ENCODE data around the gene OXER1. TPM values are rescaled to one million over a fixed set of nuclear protein-coding genes. Genes with fewer than 3 reads are reported as not detected.

The OXER1 gene
- total and polyA plus RNA-seq, 2 of the 13 experiments (the other 11 are each of a cell fraction or from before 2014, with no cell fraction given) = 8.0 to 9.0 TPM

DNA sequence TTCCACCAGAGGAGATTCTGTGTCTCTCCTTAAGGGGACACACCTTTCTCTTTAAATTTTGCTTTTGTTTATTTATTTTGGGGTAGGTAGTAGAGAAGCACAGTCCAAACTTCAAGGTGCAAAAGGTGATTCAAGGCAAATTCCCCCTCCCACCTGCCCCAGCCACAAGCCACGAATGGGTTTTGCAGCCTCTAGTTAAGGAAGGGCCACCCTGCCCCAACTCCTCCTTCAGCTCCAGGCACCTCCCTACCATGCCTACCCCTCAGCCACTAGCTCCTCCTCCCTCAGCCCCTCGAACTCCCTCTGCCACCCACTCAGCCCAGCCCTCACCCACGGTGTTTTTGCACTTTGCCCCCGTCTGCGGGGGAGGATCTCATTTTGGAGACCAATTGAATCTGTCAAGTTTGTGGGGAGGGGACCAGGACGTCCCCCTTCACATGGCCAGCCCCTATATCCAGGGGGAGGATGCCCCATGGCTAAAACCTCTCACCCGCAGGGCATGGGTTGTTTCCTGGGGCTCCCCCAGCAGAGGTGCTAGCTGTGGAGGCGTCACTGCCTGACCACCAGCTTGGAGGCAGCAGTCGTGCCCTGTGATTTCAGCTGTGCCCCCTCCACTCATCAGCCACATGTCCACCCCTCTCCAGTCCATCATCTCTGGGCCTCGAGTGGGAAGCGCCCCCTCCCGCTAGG is 24.0 kb upstream of the OXER1 start (continued):
- TF ChIP-seq, protein P1, sequence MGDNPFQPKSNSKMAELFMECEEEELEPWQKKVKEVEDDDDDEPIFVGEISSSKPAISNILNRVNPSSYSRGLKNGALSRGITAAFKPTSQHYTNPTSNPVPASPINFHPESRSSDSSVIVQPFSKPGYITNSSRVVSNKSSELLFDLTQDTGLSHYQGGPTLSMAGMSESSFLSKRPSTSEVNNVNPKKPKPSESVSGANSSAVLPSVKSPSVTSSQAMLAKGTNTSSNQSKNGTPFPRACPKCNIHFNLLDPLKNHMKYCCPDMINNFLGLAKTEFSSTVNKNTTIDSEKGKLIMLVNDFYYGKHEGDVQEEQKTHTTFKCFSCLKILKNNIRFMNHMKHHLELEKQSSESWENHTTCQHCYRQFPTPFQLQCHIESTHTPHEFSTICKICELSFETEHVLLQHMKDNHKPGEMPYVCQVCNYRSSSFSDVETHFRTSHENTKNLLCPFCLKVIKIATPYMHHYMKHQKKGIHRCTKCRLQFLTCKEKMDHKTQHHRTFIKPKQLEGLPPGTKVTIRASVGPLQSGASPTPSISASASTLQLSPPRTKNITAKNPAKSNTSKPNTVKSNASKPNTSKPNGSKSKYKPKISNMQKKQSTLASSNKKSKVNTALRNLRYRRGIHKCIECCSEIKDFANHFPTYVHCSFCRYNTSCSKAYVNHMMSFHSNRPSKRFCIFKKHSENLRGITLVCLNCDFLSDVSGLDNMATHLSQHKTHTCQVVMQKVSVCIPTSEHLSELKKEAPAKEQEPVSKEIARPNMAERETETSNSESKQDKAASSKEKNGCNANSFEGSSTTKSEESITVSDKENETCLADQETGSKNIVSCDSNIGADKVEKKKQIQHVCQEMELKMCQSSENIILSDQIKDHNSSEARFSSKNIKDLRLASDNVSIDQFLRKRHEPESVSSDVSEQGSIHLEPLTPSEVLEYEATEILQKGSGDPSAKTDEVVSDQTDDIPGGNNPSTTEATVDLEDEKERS (CRISPR knock-in tag; IDR thresholded peaks at IDR 0.05) = no peak
- TF ChIP-seq ZNF329 (CRISPR knock-in tag; IDR thresholded peaks at IDR 0.05; ENCODE audit: low read depth) (no peak), ESRRA (CRISPR knock-in tag; IDR thresholded peaks at IDR 0.05; ENCODE audit: low read depth) (peak; percentile 71; the same call in 1 of the 2 replicates), ASH2L (IDR thresholded peaks at IDR 0.05; ENCODE audit: insufficient read length, low read depth, low read length) (peak; percentile 67), ZNF331 (CRISPR knock-in tag; IDR thresholded peaks at IDR 0.05) (no peak), LBX2 (CRISPR knock-in tag; IDR thresholded peaks at IDR 0.05; ENCODE audit: borderline replicate concordance) (no peak), KLF12 (CRISPR knock-in tag; IDR thresholded peaks at IDR 0.05; ENCODE audit: borderline replicate concordance) (0 out of 2 replicates have a peak, but pooled peaks have one; percentile 41), HCFC1 (IDR thresholded peaks at IDR 0.05; ENCODE audit: low read depth, low read length) (no peak), GRHL1 (CRISPR knock-in tag; conservative IDR thresholded peaks at IDR 0.05) (no peak), RERE (CRISPR knock-in tag; IDR thresholded peaks at IDR 0.05; ENCODE audit: low read depth) (no peak)
- TF ChIP-seq, protein P2, sequence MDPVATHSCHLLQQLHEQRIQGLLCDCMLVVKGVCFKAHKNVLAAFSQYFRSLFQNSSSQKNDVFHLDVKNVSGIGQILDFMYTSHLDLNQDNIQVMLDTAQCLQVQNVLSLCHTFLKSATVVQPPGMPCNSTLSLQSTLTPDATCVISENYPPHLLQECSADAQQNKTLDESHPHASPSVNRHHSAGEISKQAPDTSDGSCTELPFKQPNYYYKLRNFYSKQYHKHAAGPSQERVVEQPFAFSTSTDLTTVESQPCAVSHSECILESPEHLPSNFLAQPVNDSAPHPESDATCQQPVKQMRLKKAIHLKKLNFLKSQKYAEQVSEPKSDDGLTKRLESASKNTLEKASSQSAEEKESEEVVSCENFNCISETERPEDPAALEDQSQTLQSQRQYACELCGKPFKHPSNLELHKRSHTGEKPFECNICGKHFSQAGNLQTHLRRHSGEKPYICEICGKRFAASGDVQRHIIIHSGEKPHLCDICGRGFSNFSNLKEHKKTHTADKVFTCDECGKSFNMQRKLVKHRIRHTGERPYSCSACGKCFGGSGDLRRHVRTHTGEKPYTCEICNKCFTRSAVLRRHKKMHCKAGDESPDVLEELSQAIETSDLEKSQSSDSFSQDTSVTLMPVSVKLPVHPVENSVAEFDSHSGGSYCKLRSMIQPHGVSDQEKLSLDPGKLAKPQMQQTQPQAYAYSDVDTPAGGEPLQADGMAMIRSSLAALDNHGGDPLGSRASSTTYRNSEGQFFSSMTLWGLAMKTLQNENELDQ (CRISPR knock-in tag; IDR thresholded peaks at IDR 0.05; ENCODE audit: borderline replicate concordance) = no peak
- TF ChIP-seq, protein P3, sequence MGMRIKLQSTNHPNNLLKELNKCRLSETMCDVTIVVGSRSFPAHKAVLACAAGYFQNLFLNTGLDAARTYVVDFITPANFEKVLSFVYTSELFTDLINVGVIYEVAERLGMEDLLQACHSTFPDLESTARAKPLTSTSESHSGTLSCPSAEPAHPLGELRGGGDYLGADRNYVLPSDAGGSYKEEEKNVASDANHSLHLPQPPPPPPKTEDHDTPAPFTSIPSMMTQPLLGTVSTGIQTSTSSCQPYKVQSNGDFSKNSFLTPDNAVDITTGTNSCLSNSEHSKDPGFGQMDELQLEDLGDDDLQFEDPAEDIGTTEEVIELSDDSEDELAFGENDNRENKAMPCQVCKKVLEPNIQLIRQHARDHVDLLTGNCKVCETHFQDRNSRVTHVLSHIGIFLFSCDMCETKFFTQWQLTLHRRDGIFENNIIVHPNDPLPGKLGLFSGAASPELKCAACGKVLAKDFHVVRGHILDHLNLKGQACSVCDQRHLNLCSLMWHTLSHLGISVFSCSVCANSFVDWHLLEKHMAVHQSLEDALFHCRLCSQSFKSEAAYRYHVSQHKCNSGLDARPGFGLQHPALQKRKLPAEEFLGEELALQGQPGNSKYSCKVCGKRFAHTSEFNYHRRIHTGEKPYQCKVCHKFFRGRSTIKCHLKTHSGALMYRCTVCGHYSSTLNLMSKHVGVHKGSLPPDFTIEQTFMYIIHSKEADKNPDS (CRISPR knock-in tag; IDR thresholded peaks at IDR 0.05) = peak; percentile 67; the same call in 1 of the 2 replicates
